Glomerular visceral epithelial cell (primary cell): Measurements from ENCODE around the gene RAB42.
A peak's percentile ranks its signal among the peaks of the same experiment; 100 is the strongest.
"Not testable (repeated sequence)": the region's sequence is repeated elsewhere in the genome, so short reads cannot be mapped to it uniquely, and the experiment has no call there.

Source experiments
- DNase-seq: peaks from one replicate; pipeline ENCODE4 v3.0.0-alpha.2; 2016; ENCODE audit errors: extremely low spot score

RAB42 gene

GRCh38 chr1:28586585-28587391 is 5.3 kb upstream of the RAB42 start:
- DNase-seq, result peak; percentile 55

GRCh38 chr1:28592321-28593071 is 431 bp downstream of the RAB42 start:
- no peak for DNase-seq

GRCh38 chr1:28593988-28594356 is 1.9 kb downstream of the RAB42 start:
- DNase-seq, result not testable (repeated sequence)

- peak; percentile 90 for DNase-seq
Observed at GRCh38 chr1:28594686-28595411, 2.8 kb downstream of the RAB42 start.

GRCh38 chr1:28595412-28596191 is 3.5 kb downstream of the RAB42 start:
- DNase-seq, result no peak

- not testable (repeated sequence) for DNase-seq
Observed at GRCh38 chr1:28596276-28596675, 4.2 kb downstream of the RAB42 start.

- peak; percentile 90 for DNase-seq
Observed at GRCh38 chr1:28601696-28602095, 9.6 kb downstream of the RAB42 start.

- peak; percentile 77 for DNase-seq
Observed at GRCh38 chr1:28602536-28603439, 10.7 kb downstream of the RAB42 start.

- DNase-seq, result no peak
Observed at GRCh38 chr1:28604411-28604810, 12.3 kb downstream of the RAB42 start.

GRCh38 chr1:28604962-28605361 is 12.9 kb downstream of the RAB42 start:
- no peak for DNase-seq

GRCh38 chr1:28606771-28607170 is 14.7 kb downstream of the RAB42 start:
- peak; percentile 50 for DNase-seq

- DNase-seq, result no peak
Observed at GRCh38 chr1:28613175-28613574, 21.1 kb downstream of the RAB42 start.

- DNase-seq, result no peak
Observed at GRCh38 chr1:28631713-28632112, 39.6 kb downstream of the RAB42 start.

- DNase-seq, result no peak
Observed at GRCh38 chr1:28632560-28632959, 40.5 kb downstream of the RAB42 start.

- DNase-seq, result peak; percentile 48
Observed at GRCh38 chr1:28640766-28641165, 48.7 kb downstream of the RAB42 start.

GRCh38 chr1:28642056-28642846 is 50.2 kb downstream of the RAB42 start:
- DNase-seq, result no peak

- DNase-seq, result peak; percentile 97
Observed at GRCh38 chr1:28642847-28643635, 51.0 kb downstream of the RAB42 start, which contains the start of gene TAF12. Gene TAF12, minus strand, starts transcription at chr1:28643067. Its CDS starts 20,986 bp downstream, at chr1:28622081.

- no peak for DNase-seq
Observed at GRCh38 chr1:28644494-28644893, 52.4 kb downstream of the RAB42 start.
